HG03457 (cell line): Measurements from ENCODE around the gene VWA3B.
"Not testable (repeated sequence)": the region's sequence is repeated elsewhere in the genome, so short reads cannot be mapped to it uniquely, and the experiment has no call there.

Experiments
- ATAC-seq: cut with Tn5 transposase; IDR thresholded peaks from one replicate; pipeline ENCODE4 v1.9.1; 2021; ENCODE audit warnings: moderate number of reproducible peaks; ENCODE audit not compliant: unreplicated experiment

Gene VWA3B

GRCh38 chr2:98130073-98130472, 43.1 kb downstream of the VWA3B start:
- not testable (repeated sequence) for ATAC-seq

- no peak for ATAC-seq
Measured at GRCh38 chr2:98134172-98135005, 47.4 kb downstream of the VWA3B start.

- ATAC-seq: no peak
Measured at GRCh38 chr2:98137196-98137595, 50.2 kb downstream of the VWA3B start.

GRCh38 chr2:98138978-98139377, 52.0 kb downstream of the VWA3B start:
- not testable (repeated sequence) for ATAC-seq

- ATAC-seq: no peak
Measured at GRCh38 chr2:98140210-98140609, 53.2 kb downstream of the VWA3B start.

DNA sequence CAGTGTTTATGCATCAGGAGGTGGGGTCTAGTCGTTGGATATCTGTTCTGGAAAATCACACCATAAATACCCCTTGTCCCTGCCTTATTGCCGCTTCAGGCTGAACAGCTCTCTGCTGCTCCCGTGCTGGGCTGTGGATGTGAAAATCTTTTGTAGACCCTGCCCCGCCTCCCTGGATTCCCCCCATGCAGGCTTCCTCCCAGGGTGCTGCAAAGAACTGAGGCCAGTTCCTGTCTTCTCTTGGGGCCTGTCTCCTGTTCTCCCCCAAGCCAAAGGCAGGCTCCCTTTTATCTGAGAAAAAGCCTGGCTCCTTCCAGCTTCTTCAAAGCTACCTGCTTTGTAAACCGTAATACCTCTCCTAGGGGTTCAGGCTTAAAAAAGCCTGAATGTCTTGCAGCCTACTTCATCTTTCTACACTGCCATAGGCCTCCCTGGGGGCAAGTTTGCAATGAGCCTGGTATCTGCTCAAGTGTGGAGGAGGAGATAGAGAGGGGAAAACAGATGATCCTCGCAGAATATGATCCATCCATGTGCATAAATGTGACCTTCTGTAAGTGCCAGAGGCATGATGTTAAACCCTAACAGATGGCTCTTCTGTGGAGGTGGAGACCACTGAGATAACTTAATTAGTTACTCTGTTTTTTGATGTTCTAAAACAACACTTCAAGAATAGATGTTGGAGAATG, 55.3 kb downstream of the VWA3B start:
- no peak for ATAC-seq

DNA sequence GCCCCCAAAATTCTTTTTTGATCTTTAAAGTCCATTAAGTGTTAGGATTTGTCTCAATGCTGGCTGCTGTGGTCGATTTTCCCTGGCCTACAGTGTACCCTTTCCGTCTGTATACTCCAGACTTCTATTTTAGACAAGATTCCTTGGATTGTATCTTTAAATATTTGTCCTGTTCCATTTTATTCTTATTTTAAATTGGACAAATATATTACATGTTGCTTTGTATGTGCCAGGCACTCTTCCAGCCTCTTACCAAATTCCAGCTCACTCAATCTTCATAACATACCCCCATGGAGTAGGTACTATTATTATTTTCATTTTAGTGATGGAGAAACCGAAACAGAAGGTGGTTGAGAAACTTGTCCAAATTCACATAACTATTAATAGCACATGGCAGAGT, 58.1 kb downstream of the VWA3B start:
- ATAC-seq: no peak

GRCh38 chr2:98147900-98148299, 60.9 kb downstream of the VWA3B start:
- ATAC-seq: not testable (repeated sequence)

DNA sequence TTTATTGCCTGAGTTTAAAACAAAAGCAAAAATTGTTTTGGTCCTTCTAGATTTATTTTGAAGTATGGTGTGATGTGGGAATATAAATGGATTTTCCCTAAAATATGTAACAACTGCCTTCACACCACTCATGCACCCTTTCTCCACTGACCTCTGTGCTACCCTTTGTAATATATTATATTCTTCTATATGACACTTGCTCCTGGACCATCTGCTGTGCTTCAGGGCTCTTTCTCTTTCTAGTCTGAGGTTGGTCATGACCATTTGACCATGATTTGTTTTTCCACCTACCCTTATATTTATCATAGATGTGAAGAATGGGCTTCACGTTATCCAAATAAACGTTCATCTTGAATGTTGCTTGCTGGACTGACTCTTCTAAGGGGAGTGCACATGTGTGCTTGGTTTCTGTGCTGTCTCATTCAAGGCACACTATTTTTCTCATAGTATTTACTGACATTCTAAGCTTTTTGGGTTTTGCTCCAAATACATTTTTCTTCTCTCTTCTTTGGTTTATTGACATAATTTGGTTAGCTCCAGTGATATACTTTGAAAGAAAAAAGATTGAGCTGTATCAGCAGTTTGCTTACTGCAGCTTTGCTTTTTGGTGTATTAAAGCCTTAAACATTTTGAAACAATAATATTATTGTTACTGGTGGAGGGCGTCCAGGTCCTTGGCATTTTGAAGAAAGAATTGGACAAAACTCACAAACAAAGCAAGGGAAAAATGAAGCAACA, 61.8 kb downstream of the VWA3B start:
- ATAC-seq: no peak

DNA sequence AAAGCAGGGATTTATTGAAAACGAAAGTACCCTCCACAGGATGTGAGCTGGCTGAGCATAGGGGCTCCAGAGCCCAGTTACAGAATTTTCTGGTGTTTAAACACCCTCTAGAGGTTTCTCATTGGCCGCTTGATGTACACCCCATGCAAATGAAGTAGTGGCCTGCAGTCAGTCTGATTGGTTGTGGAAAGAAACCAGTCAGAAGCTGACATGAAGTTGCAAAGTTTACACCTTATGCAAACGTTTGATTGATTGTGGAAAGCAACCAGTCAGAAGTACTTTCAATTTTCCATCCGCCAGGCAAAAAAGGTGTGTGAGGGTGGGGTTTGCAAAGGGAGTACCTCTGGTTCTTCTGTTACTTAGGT, 62.3 kb downstream of the VWA3B start:
- ATAC-seq: no peak

DNA sequence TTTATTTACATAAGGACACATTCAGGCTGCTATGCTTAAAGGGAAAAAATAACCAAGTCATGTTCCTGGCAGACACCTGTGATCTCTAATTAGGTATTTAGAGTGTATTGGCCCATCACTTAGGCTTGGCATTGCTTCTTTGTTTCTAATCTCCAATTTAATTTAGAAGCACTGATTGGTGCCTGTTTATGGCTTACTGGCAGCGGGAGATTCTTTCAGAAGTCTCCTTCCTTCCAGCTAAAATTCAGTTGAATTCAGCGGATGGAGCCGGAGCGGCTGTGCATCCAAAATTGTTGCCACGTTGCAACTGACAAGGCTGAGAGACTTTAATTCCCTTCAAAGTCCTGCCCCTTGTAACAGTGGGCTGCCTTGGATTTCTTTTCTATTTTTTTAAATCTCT, 66.5 kb downstream of the VWA3B start:
- ATAC-seq: no peak

DNA sequence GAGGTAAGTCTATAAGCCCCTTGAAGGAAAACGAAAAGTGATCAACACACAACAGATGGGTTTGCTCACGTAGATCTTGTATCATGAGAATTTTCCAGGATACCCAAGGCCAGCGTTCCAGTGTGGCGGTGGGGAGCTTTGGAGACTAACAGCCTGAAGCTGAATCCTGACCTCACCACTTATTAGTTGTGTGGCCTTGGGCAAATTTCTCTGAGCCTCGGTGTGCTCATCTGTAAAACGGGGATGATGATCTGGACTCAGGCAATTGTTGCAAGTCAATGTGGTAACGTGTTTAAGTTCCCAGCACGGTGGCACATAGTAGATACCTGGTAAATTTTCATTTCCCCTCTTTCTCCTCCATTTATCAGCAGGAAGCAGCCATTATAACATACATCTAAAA, 68.3 kb downstream of the VWA3B start:
- no peak for ATAC-seq

DNA sequence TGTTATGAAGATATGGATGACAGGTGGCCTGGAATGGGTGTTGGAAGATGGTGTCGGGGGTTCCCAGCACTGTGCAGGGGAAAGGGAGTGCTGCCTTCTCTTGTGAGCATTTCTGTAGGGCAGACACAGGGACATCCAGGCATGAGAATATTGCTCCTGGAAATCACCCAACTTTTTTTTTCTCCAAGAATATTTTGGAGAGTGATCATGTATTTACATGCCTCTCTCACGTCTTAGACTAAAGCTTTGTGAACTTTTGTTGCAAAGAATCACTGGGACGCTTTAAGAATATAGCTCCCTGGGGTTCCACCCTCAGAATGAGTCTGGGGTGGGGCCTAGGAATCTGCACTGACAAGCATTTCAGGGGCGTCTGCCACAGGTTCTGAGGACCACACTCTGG, 68.7 kb downstream of the VWA3B start:
- no peak for ATAC-seq

DNA sequence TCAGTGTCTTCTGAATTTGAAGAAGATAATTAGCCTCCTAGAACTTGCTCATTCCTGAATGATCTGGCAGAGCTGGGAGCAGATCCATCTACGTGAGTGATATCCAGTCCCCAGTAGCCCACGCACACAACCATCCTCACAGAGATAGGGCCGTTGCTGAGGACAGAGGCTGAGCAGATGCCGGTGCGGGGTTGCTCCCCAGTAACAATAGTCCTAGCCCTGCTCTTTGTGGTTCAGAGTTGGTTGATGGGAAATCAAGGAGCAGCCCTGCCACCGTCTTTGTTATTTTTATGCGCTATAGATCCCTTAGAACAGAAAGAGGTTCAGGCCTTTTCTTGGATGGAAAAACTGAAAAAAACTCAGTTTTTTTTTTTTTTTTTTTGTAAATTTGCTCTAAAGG, 69.3 kb downstream of the VWA3B start:
- ATAC-seq: no peak

DNA sequence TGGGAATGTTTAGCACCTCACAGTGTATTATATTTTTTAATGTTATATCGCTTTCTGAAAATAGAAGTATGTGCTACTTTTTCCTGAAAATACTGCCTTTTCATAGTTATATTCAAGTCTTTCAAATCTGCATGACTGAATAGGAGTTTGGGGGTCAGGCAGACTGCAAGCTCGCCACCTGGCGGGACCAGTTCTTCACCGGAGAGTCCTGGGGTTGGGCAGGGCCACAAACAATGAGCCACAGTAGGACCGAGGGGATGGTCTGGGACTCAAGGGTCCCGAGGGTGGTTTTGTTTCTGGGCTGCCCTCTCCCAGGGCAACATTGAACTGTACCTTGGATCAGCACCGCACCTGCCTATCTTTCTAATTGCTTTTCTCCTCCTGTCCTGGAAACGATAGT, 70.6 kb downstream of the VWA3B start:
- no peak for ATAC-seq

- no peak for ATAC-seq
Measured at GRCh38 chr2:98158305-98158704, 71.3 kb downstream of the VWA3B start.

- no peak for ATAC-seq
Measured at GRCh38 chr2:98160554-98160953, 73.6 kb downstream of the VWA3B start.

GRCh38 chr2:98161186-98161585, 74.2 kb downstream of the VWA3B start:
- no peak for ATAC-seq

DNA sequence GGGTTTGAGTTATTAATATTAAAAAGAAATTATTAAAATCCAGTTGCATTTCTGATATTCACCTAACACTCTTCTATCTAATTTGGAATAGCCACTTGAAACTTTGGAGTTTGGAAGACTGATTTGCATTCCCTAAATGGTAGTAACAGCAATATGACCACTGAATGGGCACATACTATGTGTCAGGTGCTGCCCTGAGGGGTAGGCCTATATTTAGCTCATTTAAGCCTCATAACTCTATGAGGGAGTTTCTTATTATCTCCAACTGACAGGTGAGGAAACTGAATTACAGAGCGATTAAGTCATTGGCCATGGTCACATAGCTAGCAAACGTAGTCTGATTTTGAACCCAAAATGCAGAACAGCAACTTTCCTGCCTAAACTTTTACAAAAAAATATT, 77.3 kb downstream of the VWA3B start:
- no peak for ATAC-seq

DNA sequence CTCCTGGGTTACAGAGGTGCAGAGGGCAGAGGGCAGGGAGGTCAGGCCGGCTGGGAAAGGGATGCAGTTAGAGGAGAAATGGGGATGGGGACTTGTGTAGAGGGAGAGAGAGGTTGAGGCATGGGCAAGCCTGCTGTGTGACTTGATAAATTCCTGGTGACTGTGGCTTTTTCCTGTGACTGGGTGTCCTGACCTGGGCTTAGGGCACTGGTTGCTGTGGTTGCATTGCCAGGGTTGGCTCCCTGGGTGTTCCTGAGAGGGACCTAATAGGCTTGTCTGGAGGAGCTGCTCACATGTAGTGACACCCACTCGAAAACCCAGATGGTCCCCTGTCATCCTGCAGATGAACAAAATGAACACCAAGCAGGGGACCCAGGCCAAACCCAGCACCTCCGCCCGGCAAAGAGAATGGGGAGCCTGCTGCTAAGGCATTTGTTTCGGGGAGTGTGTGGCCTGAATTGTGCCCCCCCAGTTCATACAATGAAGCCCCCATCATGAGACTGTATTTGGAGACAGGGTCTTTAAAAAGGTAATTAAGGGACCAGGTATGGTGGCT, 78.6 kb downstream of the VWA3B start:
- no peak for ATAC-seq

- no peak for ATAC-seq
Measured at GRCh38 chr2:98167916-98168315, 80.9 kb downstream of the VWA3B start.

GRCh38 chr2:98170076-98170475, 83.1 kb downstream of the VWA3B start:
- no peak for ATAC-seq
